PC-3 (cell line): ENCODE results near the gene AKAP8L. TPM values are rescaled to one million over a fixed set of nuclear protein-coding genes. Genes with fewer than 3 reads are reported as not detected.

ENCODE experiments used
- ATAC-seq: fragments of 200-7000 bp; cut with Tn5 transposase; 2 replicates; pipeline ENCODE4 v1.9.1; 2020; ENCODE audit warnings: mild to moderate bottlenecking, moderate library complexity
- BruUV-seq: library from RNA; stranded (reverse); fragments of 400-500 nt; replicated peaks from 2 replicates; lab custom pipeline; 2021; lab: Mats Ljungman, UMichigan
- CTCF ChIA-PET: fragments of 300-600 bp; sonication (Branson Sonifier 250); formaldehyde crosslinking; loops from one replicate; lab custom pipeline; 2022; ENCODE audit warnings: antibody characterized with exemption; lab: Charles Lee
- POLR2A ChIA-PET: fragments of 300-600 bp; sonication (Branson Sonifier 250); formaldehyde crosslinking; loops from one replicate; lab custom pipeline; 2022; ENCODE audit warnings: antibody characterized with exemption; ENCODE audit not compliant: unreplicated experiment; lab: Charles Lee
- DNase-seq: peaks from one replicate; pipeline ENCODE4 v3.0.0-alpha.2; 2015
- H2AFZ ChIP-seq: fragments of 300-600 bp; sonication (generic); 2 replicates; pipeline ENCODE4 v1.6.0; 2016; ENCODE audit warnings: antibody characterized with exemption, low read length
- H3F3A ChIP-seq: fragments of 300-600 bp; sonication (generic); one replicate; pipeline ENCODE4 v1.6.0; 2017; ENCODE audit warnings: antibody characterized with exemption, low read length, control low read depth, mild to moderate bottlenecking; ENCODE audit not compliant: unreplicated experiment
- H3K27ac ChIP-seq: fragments of 300-600 bp; sonication (generic); 2 replicates; pipeline ENCODE4 v1.5.1; 2016; ENCODE audit warnings: mild to moderate bottlenecking, low read length
- H3K27me3 ChIP-seq: fragments of 300-600 bp; sonication (generic); 2 replicates; pipeline ENCODE4 v1.6.1; 2016; ENCODE audit warnings: low read length, mixed read lengths
- H3K36me3 ChIP-seq: fragments of 300-600 bp; sonication (generic); 2 replicates; pipeline ENCODE4 v1.6.1; 2016; ENCODE audit warnings: low read depth, mixed run types, low read length, mixed read lengths
- H3K4me1 ChIP-seq: fragments of 300-600 bp; sonication (generic); 2 replicates; pipeline ENCODE4 v1.5.1; 2016; ENCODE audit warnings: low read length; ENCODE audit not compliant: insufficient read depth
- H3K4me2 ChIP-seq: fragments of 300-600 bp; sonication (generic); 2 replicates; pipeline ENCODE4 v1.6.0; 2016; ENCODE audit warnings: low read length
- H3K4me3 ChIP-seq: fragments of 300-600 bp; sonication (generic); 2 replicates; pipeline ENCODE4 v1.5.1; 2016; ENCODE audit warnings: mild to moderate bottlenecking, low read length, mixed read lengths
- H3K79me2 ChIP-seq: fragments of 300-600 bp; sonication (generic); 2 replicates; pipeline ENCODE4 v1.6.1; 2017; ENCODE audit warnings: low read length, mixed read lengths
- H3K9ac ChIP-seq: fragments of 300-600 bp; sonication (generic); 2 replicates; pipeline ENCODE4 v1.6.0; 2016; ENCODE audit warnings: mild to moderate bottlenecking, low read length
- H3K9me2 ChIP-seq: fragments of 300-600 bp; sonication (generic); replicated peaks from 2 replicates; pipeline ENCODE4 v1.6.1; 2016; ENCODE audit warnings: mixed run types, low read length, mixed read lengths
- H3K9me3 ChIP-seq: fragments of 300-600 bp; sonication (generic); 2 replicates; pipeline ENCODE4 v1.6.1; 2016; ENCODE audit warnings: low read length, mixed read lengths
- H4K20me1 ChIP-seq: fragments of 300-600 bp; sonication (generic); 2 replicates; pipeline ENCODE4 v1.6.1; 2016; ENCODE audit warnings: low read length, mixed read lengths
- CTCF ChIP-seq: fragments of 300-600 bp; sonication (generic); conservative IDR thresholded peaks from 2 replicates; pipeline ENCODE4 v1.5.1; 2017; ENCODE audit warnings: antibody characterized with exemption, low read depth, mild to moderate bottlenecking, low read length
- EZH2 ChIP-seq: fragments of 300-600 bp; sonication (generic); IDR thresholded peaks from one replicate; pipeline ENCODE4 v1.6.1; 2017; ENCODE audit warnings: antibody characterized with exemption, mild to moderate bottlenecking, low read length; ENCODE audit not compliant: unreplicated experiment
- EZH2phosphoT487 ChIP-seq: fragments of 300-600 bp; sonication (generic); IDR thresholded peaks from 2 replicates; pipeline ENCODE4 v1.6.1; 2018; ENCODE audit warnings: mild to moderate bottlenecking, antibody characterized with exemption, low read length, borderline replicate concordance
- intact Hi-C: fragments of 100-400 bp; cut with micrococcal nuclease; formaldehyde crosslinking; loops from 2 replicates; pipeline ENCODE4 v1.9.0; 2023
- total RNA-seq: library from RNA; depleted of rRNA; stranded (reverse); fragments of >200 nt; gene quantifications from 2 replicates; pipeline ENCODE4 v1.2.3, GENCODE V29; 2014

The AKAP8L gene
- total RNA-seq, 1 experiment from 2014 or later = 97.9 TPM

DNA sequence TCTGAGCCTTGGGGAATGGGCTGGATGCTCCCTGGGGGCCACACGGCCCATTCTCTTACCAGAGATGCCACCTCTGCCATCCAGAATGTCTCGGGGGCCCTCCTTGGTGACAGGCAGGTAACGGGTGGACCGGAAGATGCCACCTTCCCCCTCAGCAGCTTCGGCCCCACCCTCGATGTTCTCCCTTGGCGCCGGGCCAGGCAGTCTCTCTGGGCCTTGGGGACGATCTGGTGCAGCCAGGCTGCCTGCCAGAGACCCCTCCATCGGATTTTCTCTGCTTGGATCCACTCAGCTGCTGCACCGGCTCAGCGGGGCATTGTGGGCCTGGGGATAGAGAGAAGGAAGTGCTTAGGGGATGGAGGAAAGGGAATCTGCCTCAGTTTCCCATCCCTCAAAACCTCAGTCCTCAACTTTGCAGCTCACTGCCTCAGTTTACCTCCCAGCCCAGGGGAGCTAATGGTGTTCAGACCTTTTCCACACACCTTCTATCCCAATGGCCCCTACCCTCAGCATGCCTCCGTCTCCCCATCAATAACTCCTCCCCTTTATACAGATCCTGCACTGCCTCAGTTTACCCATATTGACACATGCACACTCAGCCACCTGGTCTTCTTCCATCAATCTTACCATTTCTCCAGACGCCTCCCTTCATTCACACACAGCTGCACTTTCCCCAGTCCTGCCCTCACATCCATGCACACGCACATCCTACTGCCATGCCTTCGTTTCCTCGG, 29.4 kb upstream of the AKAP8L start:
- ChIA-PET CTCF (no interaction called here), POLR2A (no interaction called here)
- no peak overlapping the region for H2AFZ ChIP-seq
- no peak overlapping the region for H3K9ac ChIP-seq
- ATAC-seq (no peak), DNase-seq (no peak)
- H3K4me2 ChIP-seq = no peak overlapping the region
- no TSS peak for BruUV-seq
- no peak for TF ChIP-seq EZH2
- no peak for TF ChIP-seq CTCF
- TF ChIP-seq EZH2phosphoT487 = no peak
- H3K9me2 ChIP-seq = 0 out of 2 replicates have a peak, but pooled peaks cover 4% of the 10 kb centered on the region
- intact Hi-C loops = loop anchor here (2.0 kb wide), 1 partner anchor 15 kb away; no protein-coding TSS in a partner anchor
- no peaks in the 10 kb centered on the region for H3K27me3 ChIP-seq
- H4K20me1 ChIP-seq = no peaks in the 10 kb centered on the region
- no peaks in the 10 kb centered on the region for H3K9me3 ChIP-seq
- no peaks in the 10 kb centered on the region for H3K36me3 ChIP-seq
- no peak overlapping the region for H3K4me3 ChIP-seq
- no peaks in the 10 kb centered on the region for H3K79me2 ChIP-seq
- no peaks in the 10 kb centered on the region for H3F3A ChIP-seq
- H3K4me1 ChIP-seq = peaks cover 13% of the 10 kb centered on the region; the same call in 1 of the 2 replicates
- no peak overlapping the region for H3K27ac ChIP-seq

DNA sequence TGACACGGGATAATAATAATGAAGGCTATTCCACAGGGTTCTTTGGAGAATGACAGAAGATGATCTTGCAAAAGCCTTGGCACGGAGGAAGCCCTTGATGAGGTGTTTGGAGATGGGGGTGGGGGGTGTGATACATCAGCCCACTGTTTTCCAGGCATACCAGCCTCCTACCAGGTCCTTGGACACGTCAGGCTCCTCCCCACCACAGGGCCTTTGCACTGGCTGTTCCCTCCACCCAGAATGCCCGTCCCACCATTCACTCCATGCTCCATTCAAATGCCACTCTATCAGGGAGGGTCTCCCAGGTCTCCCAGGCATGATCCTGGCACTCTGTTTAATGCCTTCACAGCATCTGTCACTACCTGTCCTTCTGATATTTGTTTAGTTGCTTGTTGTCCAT, 28.3 kb upstream of the AKAP8L start:
- Histone ChIP-seq H3K4me2 (no peak overlapping the region), H3K27ac (no peak overlapping the region), H3K4me1 (0 out of 2 replicates have a peak, but pooled peaks cover 5% of the 10 kb centered on the region), H3K79me2 (no peaks in the 10 kb centered on the region), H2AFZ (no peak overlapping the region), H3K9ac (no peak overlapping the region), H3K9me3 (no peaks in the 10 kb centered on the region), H3K36me3 (no peaks in the 10 kb centered on the region), H3K9me2 (0 out of 2 replicates have a peak, but pooled peaks cover 4% of the 10 kb centered on the region), H4K20me1 (no peaks in the 10 kb centered on the region), H3F3A (no peaks in the 10 kb centered on the region), H3K27me3 (no peaks in the 10 kb centered on the region), H3K4me3 (no peak overlapping the region)
- BruUV-seq = no TSS peak
- ATAC-seq (no peak), DNase-seq (no peak)
- intact Hi-C loops = no loop called here
- TF ChIP-seq EZH2phosphoT487 (no peak), CTCF (no peak)
- ChIA-PET CTCF (no interaction called here), POLR2A (no interaction called here)

- Histone ChIP-seq H3K9me3 (no peaks in the 10 kb centered on the region), H4K20me1 (no peaks in the 10 kb centered on the region), H3K4me2 (no peak overlapping the region), H3F3A (no peaks in the 10 kb centered on the region), H3K9ac (no peak overlapping the region), H3K9me2 (0 out of 2 replicates have a peak, but pooled peaks cover 4% of the 10 kb centered on the region), H3K27me3 (no peaks in the 10 kb centered on the region), H2AFZ (no peak overlapping the region), H3K79me2 (no peaks in the 10 kb centered on the region), H3K36me3 (no peaks in the 10 kb centered on the region), H3K4me1 (0 out of 2 replicates have a peak, but pooled peaks cover 5% of the 10 kb centered on the region), H3K4me3 (no peak overlapping the region), H3K27ac (no peak overlapping the region)
- ATAC-seq (no peak), DNase-seq (no peak)
- BruUV-seq = no TSS peak
- CTCF ChIA-PET = no interaction called here
- intact Hi-C loops = no loop called here
- TF ChIP-seq EZH2 (no peak), CTCF (no peak), EZH2phosphoT487 (no peak)
- POLR2A ChIA-PET = no interaction called here
Measured at GRCh38 chr19:15445807-15446376, 27.1 kb upstream of the AKAP8L start.
